OCI-LY7 (cell line): Measurements from ENCODE around the gene MAP1S. TPM values are rescaled to one million over a fixed set of nuclear protein-coding genes. Genes with fewer than 3 reads are reported as not detected.

Experiments used
- BruUV-seq: library from RNA; stranded (reverse); fragments of 400-500 nt; replicated peaks from 2 replicates; lab custom pipeline; 2021; lab: Mats Ljungman, UMichigan
- CTCF ChIA-PET: fragments of 300-600 bp; sonication (Branson Sonifier 250); formaldehyde crosslinking; loops from one replicate; lab custom pipeline; 2022; ENCODE audit warnings: antibody characterized with exemption; ENCODE audit not compliant: unreplicated experiment; lab: Charles Lee
- POLR2A ChIA-PET: fragments of 300-600 bp; sonication (Branson Sonifier 250); formaldehyde crosslinking; loops from one replicate; lab custom pipeline; 2022; ENCODE audit warnings: antibody characterized with exemption; lab: Charles Lee
- DNase-seq: peaks from one replicate; pipeline ENCODE4 v3.0.0-alpha.2; 2015; ENCODE audit warnings: low spot score
- H2AFZ ChIP-seq: fragments of 200-600 bp; sonication (generic), shearing (Covaris generic); 2 replicates; pipeline ENCODE4 v1.6.1; 2014; ENCODE audit warnings: mild to moderate bottlenecking, antibody characterized with exemption, low read length, moderate library complexity
- H3K27ac ChIP-seq: fragments of 200-600 bp; sonication (generic); 2 replicates; pipeline ENCODE4 v1.5.1; 2014; ENCODE audit warnings: mixed run types, low read depth, mild to moderate bottlenecking, moderate library complexity, low read length, inconsistent platforms; ENCODE audit not compliant: poor library complexity, severe bottlenecking
- H3K36me3 ChIP-seq: fragments of 200-600 bp; sonication (generic); 2 replicates; pipeline ENCODE4 v1.6.1; 2014; ENCODE audit warnings: mild to moderate bottlenecking, antibody characterized with exemption, low read length, moderate library complexity, mixed read lengths; ENCODE audit not compliant: insufficient read depth
- H3K4me1 ChIP-seq: fragments of 200-600 bp; sonication (generic); 2 replicates; pipeline ENCODE4 v1.5.1; 2014; ENCODE audit warnings: mild to moderate bottlenecking, low read length; ENCODE audit not compliant: insufficient read depth, poor library complexity, severe bottlenecking
- H3K4me2 ChIP-seq: fragments of 200-600 bp; sonication (generic); 2 replicates; pipeline ENCODE4 v1.6.1; 2014; ENCODE audit warnings: mild to moderate bottlenecking, low read length
- H3K4me3 ChIP-seq: fragments of 200-600 bp; sonication (generic); 2 replicates; pipeline ENCODE4 v1.5.1; 2014; ENCODE audit warnings: mild to moderate bottlenecking, low read depth, low read length; ENCODE audit not compliant: poor library complexity, severe bottlenecking
- H3K79me2 ChIP-seq: fragments of 200-600 bp; sonication (generic); 2 replicates; pipeline ENCODE4 v1.6.1; 2016; ENCODE audit warnings: low read depth, mild to moderate bottlenecking, low read length, moderate library complexity, mixed read lengths; ENCODE audit not compliant: insufficient read depth
- H3K9me2 ChIP-seq: fragments of 200-600 bp; sonication (generic); 2 replicates; pipeline ENCODE4 v1.6.1; 2016; ENCODE audit warnings: mild to moderate bottlenecking, low read length, mixed read lengths; ENCODE audit not compliant: insufficient read depth
- H3K9me3 ChIP-seq: fragments of 200-600 bp; sonication (generic); 2 replicates; pipeline ENCODE4 v1.6.1; 2014; ENCODE audit warnings: mild to moderate bottlenecking, mixed run types, low read length, mixed read lengths
- H4K20me1 ChIP-seq: fragments of 200-600 bp; sonication (generic); 2 replicates; pipeline ENCODE4 v1.6.1; 2014; ENCODE audit warnings: mild to moderate bottlenecking, antibody characterized with exemption, low read length, moderate library complexity, mixed read lengths; ENCODE audit not compliant: insufficient read depth
- EZH2phosphoT487 ChIP-seq: fragments of 200-600 bp; sonication (generic); IDR thresholded peaks from 2 replicates; pipeline ENCODE4 v1.6.1; 2018; ENCODE audit warnings: low read depth, borderline replicate concordance, mild to moderate bottlenecking, mixed run types, antibody characterized with exemption, low read length, moderate library complexity, mixed read lengths
- intact Hi-C: fragments of 100-400 bp; cut with micrococcal nuclease; formaldehyde crosslinking; loops from one replicate; pipeline ENCODE4 v1.10.0; 2022; ENCODE audit not compliant: unreplicated experiment
- total RNA-seq, 2 experiments: library from RNA; depleted of rRNA in 1 of 2; stranded (reverse); fragments of >200 nt in 1 of 2; shearing (Covaris generic) in 1 of 2; gene quantifications; 2 replicates each; pipeline ENCODE4 v1.2.3, GENCODE V29; 2014 to 2022
- TF ChIP-seq, protein P1 (sequence below): fragments of 200-600 bp; sonication (generic); conservative IDR thresholded peaks from 2 replicates; pipeline ENCODE4 v1.5.1; 2014; ENCODE audit warnings: mild to moderate bottlenecking, antibody characterized with exemption, low read length, moderate library complexity, mixed read lengths

MAP1S gene
- total RNA-seq, 2 experiments from 2014 or later, result 31.6 to 53.1 TPM

DNA sequence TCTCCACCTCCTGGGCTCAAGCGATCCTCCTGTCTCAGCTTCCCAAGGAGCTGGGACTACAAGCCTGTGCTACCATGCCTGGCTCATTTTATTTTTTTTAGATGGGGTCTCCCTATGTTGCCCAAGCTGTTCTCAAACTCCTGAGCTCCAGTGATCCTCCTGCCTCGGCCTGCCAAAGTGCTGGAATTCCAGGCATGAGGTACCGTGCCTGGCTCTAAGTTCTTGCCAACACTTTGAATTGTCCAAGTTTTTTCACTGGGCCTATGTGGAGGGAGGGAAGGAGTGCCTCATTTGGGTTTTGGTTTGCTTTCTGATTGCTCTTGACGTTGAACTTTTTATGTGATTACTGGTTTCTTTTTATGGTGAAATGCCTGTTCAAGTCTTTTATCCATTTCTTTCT is 26.7 kb upstream of the MAP1S start:
- Histone ChIP-seq H3K79me2 (no peaks in the 10 kb centered on the region), H4K20me1 (no peaks in the 10 kb centered on the region), H3K27ac (no peak overlapping the region), H3K4me1 (no peaks in the 10 kb centered on the region), H3K36me3 (no peaks in the 10 kb centered on the region), H2AFZ (no peak overlapping the region), H3K4me3 (no peak overlapping the region), H3K9me2 (no peaks in the 10 kb centered on the region), H3K9me3 (no peaks in the 10 kb centered on the region), H3K4me2 (no peak overlapping the region)
- POLR2A ChIA-PET, result no interaction called here
- TF ChIP-seq, protein P1, sequence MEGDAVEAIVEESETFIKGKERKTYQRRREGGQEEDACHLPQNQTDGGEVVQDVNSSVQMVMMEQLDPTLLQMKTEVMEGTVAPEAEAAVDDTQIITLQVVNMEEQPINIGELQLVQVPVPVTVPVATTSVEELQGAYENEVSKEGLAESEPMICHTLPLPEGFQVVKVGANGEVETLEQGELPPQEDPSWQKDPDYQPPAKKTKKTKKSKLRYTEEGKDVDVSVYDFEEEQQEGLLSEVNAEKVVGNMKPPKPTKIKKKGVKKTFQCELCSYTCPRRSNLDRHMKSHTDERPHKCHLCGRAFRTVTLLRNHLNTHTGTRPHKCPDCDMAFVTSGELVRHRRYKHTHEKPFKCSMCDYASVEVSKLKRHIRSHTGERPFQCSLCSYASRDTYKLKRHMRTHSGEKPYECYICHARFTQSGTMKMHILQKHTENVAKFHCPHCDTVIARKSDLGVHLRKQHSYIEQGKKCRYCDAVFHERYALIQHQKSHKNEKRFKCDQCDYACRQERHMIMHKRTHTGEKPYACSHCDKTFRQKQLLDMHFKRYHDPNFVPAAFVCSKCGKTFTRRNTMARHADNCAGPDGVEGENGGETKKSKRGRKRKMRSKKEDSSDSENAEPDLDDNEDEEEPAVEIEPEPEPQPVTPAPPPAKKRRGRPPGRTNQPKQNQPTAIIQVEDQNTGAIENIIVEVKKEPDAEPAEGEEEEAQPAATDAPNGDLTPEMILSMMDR, result no peak
- TF ChIP-seq EZH2phosphoT487, result no peak
- intact Hi-C loops, result no loop called here
- CTCF ChIA-PET, result no interaction called here
- DNase-seq, result no peak
- BruUV-seq, result no TSS peak

DNA sequence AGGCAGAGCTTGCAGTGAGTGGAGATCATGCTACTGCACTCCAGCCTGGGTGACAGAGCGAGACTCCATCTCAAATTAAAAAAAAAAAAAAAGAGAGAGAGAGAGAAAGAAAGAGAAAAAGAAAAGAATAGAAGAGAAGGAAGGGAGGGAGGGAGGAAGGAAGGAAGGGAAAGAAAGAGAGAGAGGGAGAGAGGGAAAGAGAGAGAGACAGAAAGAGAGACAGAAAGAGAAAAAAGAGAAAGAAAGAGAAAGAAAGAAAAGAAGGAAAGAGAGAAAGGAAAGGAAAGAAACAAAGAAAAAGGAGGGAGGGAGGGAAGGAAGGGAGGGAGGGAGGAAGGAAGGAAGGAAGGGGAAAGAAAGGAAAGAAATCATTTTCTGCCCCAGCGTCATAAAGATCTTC is 24.1 kb upstream of the MAP1S start:
- TF ChIP-seq, protein P1, result no peak
- no peak for TF ChIP-seq EZH2phosphoT487
- Histone ChIP-seq H3K36me3 (no peaks in the 10 kb centered on the region), H3K9me2 (no peaks in the 10 kb centered on the region), H3K79me2 (no peaks in the 10 kb centered on the region), H3K4me3 (no peak overlapping the region), H3K9me3 (no peaks in the 10 kb centered on the region), H4K20me1 (no peaks in the 10 kb centered on the region), H3K27ac (no peak overlapping the region), H2AFZ (no peak overlapping the region), H3K4me1 (no peaks in the 10 kb centered on the region), H3K4me2 (no peak overlapping the region)
- intact Hi-C loops, result no loop called here
- POLR2A ChIA-PET, result no interaction called here
- DNase-seq, result no peak
- CTCF ChIA-PET, result no interaction called here
- no TSS peak for BruUV-seq

DNA sequence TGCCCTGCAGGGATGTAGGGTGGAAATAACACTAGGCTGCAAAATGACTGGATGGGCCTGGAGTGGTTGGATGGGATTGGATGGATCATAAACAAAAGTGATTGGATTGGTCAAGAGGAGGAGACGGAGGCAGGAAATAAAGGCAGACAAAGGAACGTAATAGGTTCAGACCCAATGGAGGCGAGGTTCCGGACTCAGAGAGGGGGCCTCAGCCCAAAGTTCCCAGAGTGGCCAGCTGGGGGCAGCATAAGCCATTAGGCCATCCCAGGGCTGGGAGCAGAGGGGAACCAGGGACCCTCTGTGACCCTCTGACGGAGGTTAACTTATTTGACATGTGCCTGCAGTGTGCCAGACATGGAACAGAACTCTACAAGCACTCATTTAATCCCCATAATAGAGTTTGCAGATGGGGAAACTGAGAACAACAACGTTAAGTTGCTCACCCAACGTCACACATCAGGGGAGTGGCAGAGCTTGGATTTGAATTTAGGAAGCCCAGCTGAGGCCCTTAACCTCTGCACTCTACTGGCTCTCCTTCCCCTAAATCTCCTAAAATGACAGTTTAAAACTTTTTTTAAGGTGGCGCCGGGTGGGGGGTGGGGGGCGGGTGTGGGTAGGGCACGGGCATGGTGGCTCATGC is 15.3 kb upstream of the MAP1S start:
- Histone ChIP-seq H3K9me2 (no peaks in the 10 kb centered on the region), H3K27ac (no peak overlapping the region), H3K36me3 (no peaks in the 10 kb centered on the region), H3K9me3 (no peaks in the 10 kb centered on the region), H3K4me1 (no peaks in the 10 kb centered on the region), H3K79me2 (no peaks in the 10 kb centered on the region), H4K20me1 (no peaks in the 10 kb centered on the region), H3K4me3 (no peak overlapping the region), H2AFZ (no peak overlapping the region), H3K4me2 (no peak overlapping the region)
- BruUV-seq, result no TSS peak
- ChIA-PET CTCF (no interaction called here), POLR2A (no interaction called here)
- intact Hi-C loops, result loop anchor here (1.0 kb wide), 3 partner anchors 62 to 151 kb away; no protein-coding TSS in a partner anchor
- TF ChIP-seq, protein P1, result peak; percentile 98
- TF ChIP-seq EZH2phosphoT487, result no peak
- DNase-seq, result peak; percentile 75
